Body of pancreas (tissue), 4 donors: ENCODE measurements around the gene SLC18B1.

ENCODE experiments used
- POLR2A ChIP-seq, 3 donors: fragments of 450-650 bp; IDR thresholded peaks; one replicate each; pipeline ENCODE4 v1.6.1; 2016; ENCODE audit warnings: antibody characterized with exemption in 3 of 3, mild to moderate bottlenecking in 2 of 3
- TF ChIP-seq, protein P1 (sequence below), 7 experiments: fragments of 450-650 bp in 4 of 7; fragments of 200-600 bp in 3 of 7; sonication (generic) in 3 of 7; IDR thresholded peaks; one replicate each; pipeline ENCODE4 v1.5.1; 2016 to 2019; ENCODE audit warnings: antibody characterized with exemption in 7 of 7

DNA sequence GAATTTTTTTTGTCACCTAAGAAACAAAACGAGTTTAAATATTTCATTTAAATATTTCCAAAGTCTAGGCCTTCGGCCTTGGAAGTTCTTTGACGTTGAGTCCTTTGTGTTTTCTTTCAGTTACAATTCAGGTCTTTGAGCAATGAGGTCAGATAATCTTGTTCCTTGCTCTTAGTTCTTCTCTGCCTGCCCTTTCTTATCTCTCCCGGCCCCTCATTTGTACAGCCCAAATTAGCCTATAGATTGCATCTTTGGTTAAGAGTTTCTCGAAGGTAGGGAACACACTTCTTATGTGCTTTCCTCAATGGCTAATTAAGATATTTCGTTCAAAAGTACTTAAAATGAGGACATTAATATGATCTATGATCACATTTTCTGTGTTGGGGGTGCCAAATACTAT is 34.5 kb upstream of the SLC18B1 start:
- no peak for TF ChIP-seq POLR2A (IDR thresholded peaks at IDR 0.05)
- TF ChIP-seq, protein P1, sequence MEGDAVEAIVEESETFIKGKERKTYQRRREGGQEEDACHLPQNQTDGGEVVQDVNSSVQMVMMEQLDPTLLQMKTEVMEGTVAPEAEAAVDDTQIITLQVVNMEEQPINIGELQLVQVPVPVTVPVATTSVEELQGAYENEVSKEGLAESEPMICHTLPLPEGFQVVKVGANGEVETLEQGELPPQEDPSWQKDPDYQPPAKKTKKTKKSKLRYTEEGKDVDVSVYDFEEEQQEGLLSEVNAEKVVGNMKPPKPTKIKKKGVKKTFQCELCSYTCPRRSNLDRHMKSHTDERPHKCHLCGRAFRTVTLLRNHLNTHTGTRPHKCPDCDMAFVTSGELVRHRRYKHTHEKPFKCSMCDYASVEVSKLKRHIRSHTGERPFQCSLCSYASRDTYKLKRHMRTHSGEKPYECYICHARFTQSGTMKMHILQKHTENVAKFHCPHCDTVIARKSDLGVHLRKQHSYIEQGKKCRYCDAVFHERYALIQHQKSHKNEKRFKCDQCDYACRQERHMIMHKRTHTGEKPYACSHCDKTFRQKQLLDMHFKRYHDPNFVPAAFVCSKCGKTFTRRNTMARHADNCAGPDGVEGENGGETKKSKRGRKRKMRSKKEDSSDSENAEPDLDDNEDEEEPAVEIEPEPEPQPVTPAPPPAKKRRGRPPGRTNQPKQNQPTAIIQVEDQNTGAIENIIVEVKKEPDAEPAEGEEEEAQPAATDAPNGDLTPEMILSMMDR (IDR thresholded peaks at IDR 0.05), result no peak
